Measurements from ENCODE around the gene METTL6. TPM values are rescaled to one million over a fixed set of nuclear protein-coding genes. Genes with fewer than 3 reads are reported as not detected.

METTL6 gene
- total RNA-seq, 1 donor from 2014 or later = 27.3 TPM

GRCh38 chr3:15382405-15382923, 44.9 kb downstream of the METTL6 start:
- no peak for TF ChIP-seq CTCF (conservative IDR thresholded peaks at IDR 0.05)
- DNase-seq (ENCODE audit: low read depth, low spot score) = no peak
- Mint-ChIP-seq H3K9me3 (peaks cover 8% of the 10 kb centered on the region), H3K4me1 (peaks cover 8% of the 10 kb centered on the region), H3K36me3 (ENCODE audit: low read depth) (peaks cover 12% of the 10 kb centered on the region), H3K4me3 (no peak overlapping the region), H3K27ac (ENCODE audit: unreplicated experiment) (no peak overlapping the region), H3K27me3 (ENCODE audit: low read depth) (no peaks in the 10 kb centered on the region)

GRCh38 chr3:15380980-15381890, 46.1 kb downstream of the METTL6 start:
- Mint-ChIP-seq H3K36me3 (ENCODE audit: low read depth) (peaks cover 10% of the 10 kb centered on the region), H3K4me1 (peaks cover 8% of the 10 kb centered on the region), H3K27me3 (ENCODE audit: low read depth) (no peaks in the 10 kb centered on the region), H3K9me3 (peaks cover 6% of the 10 kb centered on the region), H3K4me3 (no peak overlapping the region), H3K27ac (ENCODE audit: unreplicated experiment) (no peak overlapping the region)
- no peak for TF ChIP-seq CTCF (conservative IDR thresholded peaks at IDR 0.05)
- DNase-seq (ENCODE audit: low read depth, low spot score) = no peak

DNA sequence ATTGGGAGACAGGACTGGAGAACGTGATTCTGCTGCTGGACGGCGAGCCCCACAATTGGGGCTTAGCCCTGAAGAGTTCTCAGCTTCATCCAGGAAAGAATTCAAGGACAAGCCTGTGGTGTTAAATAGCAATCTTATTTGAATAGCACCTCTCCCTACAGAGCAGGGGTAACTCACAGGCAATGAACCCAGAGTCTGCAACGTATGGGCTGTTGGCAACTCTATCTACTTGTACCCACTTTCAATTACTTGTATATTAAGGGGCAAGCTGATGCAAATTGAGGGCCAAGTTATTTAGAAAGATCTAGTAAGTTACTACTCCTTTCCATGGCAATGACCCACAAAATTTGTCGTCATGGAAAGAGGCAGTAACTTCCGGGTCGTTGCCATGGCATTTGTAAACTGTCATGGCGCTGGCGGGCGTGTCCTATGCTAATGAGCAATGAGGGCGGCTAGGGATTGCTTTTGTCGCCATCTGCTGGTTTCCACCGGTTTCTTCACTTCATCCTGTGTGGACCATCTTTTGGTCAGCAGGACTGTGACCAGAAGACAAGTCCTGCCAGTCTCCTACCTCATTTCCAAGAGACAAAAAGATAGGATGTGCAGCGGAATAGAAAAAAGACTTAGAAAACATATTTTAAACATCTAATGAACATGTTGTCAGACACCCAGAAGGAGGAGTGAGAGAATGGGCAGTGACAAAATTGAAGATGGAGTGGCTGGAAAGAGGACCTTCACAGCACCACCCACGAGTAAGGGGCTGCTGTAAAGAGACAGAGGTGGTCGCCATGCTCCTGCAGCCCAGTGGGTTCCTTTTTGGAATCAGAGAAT, 49.2 kb downstream of the METTL6 start:
- no peaks in the 10 kb centered on the region for H3K36me3 Mint-ChIP-seq (ENCODE audit: low read depth)
- peak overlapping the region; percentile 4 for H3K4me3 Mint-ChIP-seq
- H3K4me1 Mint-ChIP-seq = peaks cover 8% of the 10 kb centered on the region
- H3K9me3 Mint-ChIP-seq = no peaks in the 10 kb centered on the region
- H3K27ac Mint-ChIP-seq (ENCODE audit: unreplicated experiment) = peak overlapping the region; percentile 58
- peak; percentile 93 for TF ChIP-seq CTCF (conservative IDR thresholded peaks at IDR 0.05)
- no peaks in the 10 kb centered on the region for H3K27me3 Mint-ChIP-seq (ENCODE audit: low read depth)
- peak; percentile 86 for DNase-seq (ENCODE audit: low read depth, low spot score)

GRCh38 chr3:15375461-15376000, 51.8 kb downstream of the METTL6 start:
- Mint-ChIP-seq H3K4me1 (peaks cover 8% of the 10 kb centered on the region), H3K4me3 (no peak overlapping the region), H3K36me3 (ENCODE audit: low read depth) (no peaks in the 10 kb centered on the region), H3K27ac (ENCODE audit: unreplicated experiment) (no peak overlapping the region), H3K9me3 (no peaks in the 10 kb centered on the region), H3K27me3 (ENCODE audit: low read depth) (no peaks in the 10 kb centered on the region)
- no peak for DNase-seq (ENCODE audit: low read depth, low spot score)
- no peak for TF ChIP-seq CTCF (conservative IDR thresholded peaks at IDR 0.05)

DNA sequence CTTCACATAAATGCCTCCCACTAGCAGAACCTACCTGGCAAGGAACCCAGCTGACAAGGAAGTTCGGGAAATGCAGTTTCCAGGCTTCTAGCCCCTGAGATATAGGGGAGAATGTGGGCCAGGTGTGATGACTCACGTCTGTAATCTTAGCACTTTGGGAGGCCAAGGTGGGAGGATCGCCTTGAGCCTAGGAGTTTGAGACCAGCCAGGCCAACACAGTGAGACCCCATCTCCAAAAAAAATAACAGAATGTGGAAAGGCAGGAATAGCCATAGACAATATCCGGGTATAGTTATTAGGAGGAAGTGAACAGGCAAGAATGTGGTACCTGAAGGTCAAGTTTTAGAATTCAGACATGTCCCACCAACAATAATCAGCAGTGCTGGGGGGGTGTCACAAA, 54.4 kb downstream of the METTL6 start:
- H3K27me3 Mint-ChIP-seq (ENCODE audit: low read depth) = peaks cover 4% of the 10 kb centered on the region
- TF ChIP-seq CTCF (conservative IDR thresholded peaks at IDR 0.05) = no peak
- DNase-seq (ENCODE audit: low read depth, low spot score) = no peak
- peaks cover 3% of the 10 kb centered on the region for H3K4me1 Mint-ChIP-seq
- H3K36me3 Mint-ChIP-seq (ENCODE audit: low read depth) = no peaks in the 10 kb centered on the region
- no peak overlapping the region for H3K4me3 Mint-ChIP-seq
- H3K27ac Mint-ChIP-seq (ENCODE audit: unreplicated experiment) = no peak overlapping the region
- H3K9me3 Mint-ChIP-seq = no peaks in the 10 kb centered on the region
